Endodermal cell (in vitro differentiated cells): ENCODE measurements around the gene CYP2F1. TPM values are rescaled to one million over a fixed set of nuclear protein-coding genes. Genes with fewer than 3 reads are reported as not detected.

Source experiments
- DNase-seq: peaks from one replicate; pipeline ENCODE4 v3.0.0-alpha.2; 2017
- H3K27ac ChIP-seq: 2 replicates; pipeline ENCODE4 v1.5.1; 2013; ENCODE audit warnings: mild to moderate bottlenecking, low read depth, low read length, moderate library complexity
- H3K27me3 ChIP-seq: 2 replicates; pipeline ENCODE4 v1.6.1; 2013; ENCODE audit warnings: mild to moderate bottlenecking, low read length, moderate library complexity; ENCODE audit not compliant: insufficient read depth, control insufficient read depth, poor library complexity, severe bottlenecking
- H3K36me3 ChIP-seq: 2 replicates; pipeline ENCODE4 v1.7.0; 2013; ENCODE audit warnings: mild to moderate bottlenecking, low read length, moderate library complexity; ENCODE audit not compliant: control insufficient read depth, insufficient read depth
- H3K4me1 ChIP-seq: one replicate; pipeline ENCODE4 v1.7.0; 2013; ENCODE audit warnings: low read length; ENCODE audit not compliant: control insufficient read depth, insufficient read depth
- H3K4me3 ChIP-seq: 2 replicates; pipeline ENCODE4 v1.5.1; 2013; ENCODE audit warnings: mild to moderate bottlenecking, low read length, moderate library complexity
- H3K9ac ChIP-seq: 2 replicates; pipeline ENCODE4 v1.6.1; 2013; ENCODE audit warnings: mild to moderate bottlenecking, low read length, moderate library complexity; ENCODE audit not compliant: poor library complexity, severe bottlenecking; ENCODE audit errors: extremely low read depth
- H3K9me3 ChIP-seq: 2 replicates; pipeline ENCODE4 v1.6.1; 2013; ENCODE audit warnings: mild to moderate bottlenecking, low read length, moderate library complexity; ENCODE audit not compliant: control insufficient read depth
- H3K27ac Mint-ChIP-seq: 2 replicates; pipeline ENCODE4 v1.8.0; 2020; ENCODE audit warnings: mixed read lengths
- H3K27me3 Mint-ChIP-seq: 2 replicates; pipeline ENCODE4 v1.8.0; 2021; ENCODE audit warnings: mild to moderate bottlenecking, mixed read lengths; ENCODE audit not compliant: insufficient read depth
- H3K36me3 Mint-ChIP-seq: 2 replicates; pipeline ENCODE4 v1.8.0; 2020; ENCODE audit warnings: low read depth, mixed read lengths
- H3K4me1 Mint-ChIP-seq: 2 replicates; pipeline ENCODE4 v1.8.0; 2020; ENCODE audit warnings: mixed read lengths
- H3K4me3 Mint-ChIP-seq: 2 replicates; pipeline ENCODE4 v1.8.0; 2020; ENCODE audit warnings: mild to moderate bottlenecking, moderate library complexity, mixed read lengths
- H3K9me3 Mint-ChIP-seq: 2 replicates; pipeline ENCODE4 v1.8.0; 2020; ENCODE audit warnings: mild to moderate bottlenecking, mixed read lengths
- WGBS, 2 experiments: methylation state at CpG; one replicate each; pipeline versions ENCODE4 v1.1.5 to v1.1.7; 2013; ENCODE audit warnings: missing lambda C conversion rate in 2 of 2, mixed read lengths in 1 of 2; ENCODE audit not compliant: insufficient coverage in 1 of 2, insufficient read length in 1 of 2; 5-methylcytosine and 5-hydroxymethylcytosine counted together
- total RNA-seq, 2 donors: library from RNA; stranded (reverse); fragmentation: NEBNext Ultra II Directional in 1 of 2; extraction: Animal tissue kit (Norgen Biotek cat#: 25700) in 1 of 2; gene quantifications; 2 replicates in 1 of 2; 3 replicates in 1 of 2; pipeline ENCODE4 v1.2.1, GENCODE V29; 2021
- TF ChIP-seq, protein P1 (sequence below): fragments of 200-600 bp; sonication (generic); conservative IDR thresholded peaks from 2 replicates; pipeline ENCODE4 v1.5.0; 2021; ENCODE audit warnings: antibody characterized with exemption, mild to moderate bottlenecking

CYP2F1 gene
- total RNA-seq, 2 donors from 2014 or later: not detected

GRCh38 chr19:41089959-41090358 is 24.3 kb upstream of the CYP2F1 start:
- Mint-ChIP-seq H3K27ac (no peak overlapping the region), H3K4me1 (peaks cover 15% of the 10 kb centered on the region), H3K4me3 (peak overlapping the region; percentile 48), H3K9me3 (no peaks in the 10 kb centered on the region), H3K36me3 (no peaks in the 10 kb centered on the region), H3K27me3 (peaks cover 100% of the 10 kb centered on the region)
- Histone ChIP-seq H3K4me3 (no peak overlapping the region), H3K9ac (no peak overlapping the region), H3K9me3 (no peaks in the 10 kb centered on the region), H3K27ac (no peak overlapping the region), H3K4me1 (no peaks in the 10 kb centered on the region), H3K36me3 (no peaks in the 10 kb centered on the region), H3K27me3 (peaks cover 99% of the 10 kb centered on the region)
- DNase-seq: peak; percentile 70
- TF ChIP-seq, protein P1, sequence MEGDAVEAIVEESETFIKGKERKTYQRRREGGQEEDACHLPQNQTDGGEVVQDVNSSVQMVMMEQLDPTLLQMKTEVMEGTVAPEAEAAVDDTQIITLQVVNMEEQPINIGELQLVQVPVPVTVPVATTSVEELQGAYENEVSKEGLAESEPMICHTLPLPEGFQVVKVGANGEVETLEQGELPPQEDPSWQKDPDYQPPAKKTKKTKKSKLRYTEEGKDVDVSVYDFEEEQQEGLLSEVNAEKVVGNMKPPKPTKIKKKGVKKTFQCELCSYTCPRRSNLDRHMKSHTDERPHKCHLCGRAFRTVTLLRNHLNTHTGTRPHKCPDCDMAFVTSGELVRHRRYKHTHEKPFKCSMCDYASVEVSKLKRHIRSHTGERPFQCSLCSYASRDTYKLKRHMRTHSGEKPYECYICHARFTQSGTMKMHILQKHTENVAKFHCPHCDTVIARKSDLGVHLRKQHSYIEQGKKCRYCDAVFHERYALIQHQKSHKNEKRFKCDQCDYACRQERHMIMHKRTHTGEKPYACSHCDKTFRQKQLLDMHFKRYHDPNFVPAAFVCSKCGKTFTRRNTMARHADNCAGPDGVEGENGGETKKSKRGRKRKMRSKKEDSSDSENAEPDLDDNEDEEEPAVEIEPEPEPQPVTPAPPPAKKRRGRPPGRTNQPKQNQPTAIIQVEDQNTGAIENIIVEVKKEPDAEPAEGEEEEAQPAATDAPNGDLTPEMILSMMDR: peak; percentile 28
- WGBS, 2 experiments: 0 to 5% methylated on average over 3 to 32 of the region's 32 CpGs

GRCh38 chr19:41095703-41096102 is 18.5 kb upstream of the CYP2F1 start:
- Mint-ChIP-seq H3K27ac (no peak overlapping the region), H3K36me3 (no peaks in the 10 kb centered on the region), H3K9me3 (peaks cover 36% of the 10 kb centered on the region), H3K27me3 (peaks cover 71% of the 10 kb centered on the region), H3K4me3 (no peak overlapping the region), H3K4me1 (peaks cover 3% of the 10 kb centered on the region)
- H3K9me3 ChIP-seq: peaks cover 19% of the 10 kb centered on the region
- 71 to 83% methylated on average over 7 to 15 of the region's 15 CpGs for WGBS, 2 experiments
- no peak for DNase-seq
- H3K27me3 ChIP-seq: peaks cover 42% of the 10 kb centered on the region
- no peak overlapping the region for H3K4me3 ChIP-seq
- H3K36me3 ChIP-seq: no peaks in the 10 kb centered on the region
- TF ChIP-seq, protein P1: no peak
- H3K4me1 ChIP-seq: peaks cover 3% of the 10 kb centered on the region
- no peak overlapping the region for H3K9ac ChIP-seq
- no peak overlapping the region for H3K27ac ChIP-seq

DNA sequence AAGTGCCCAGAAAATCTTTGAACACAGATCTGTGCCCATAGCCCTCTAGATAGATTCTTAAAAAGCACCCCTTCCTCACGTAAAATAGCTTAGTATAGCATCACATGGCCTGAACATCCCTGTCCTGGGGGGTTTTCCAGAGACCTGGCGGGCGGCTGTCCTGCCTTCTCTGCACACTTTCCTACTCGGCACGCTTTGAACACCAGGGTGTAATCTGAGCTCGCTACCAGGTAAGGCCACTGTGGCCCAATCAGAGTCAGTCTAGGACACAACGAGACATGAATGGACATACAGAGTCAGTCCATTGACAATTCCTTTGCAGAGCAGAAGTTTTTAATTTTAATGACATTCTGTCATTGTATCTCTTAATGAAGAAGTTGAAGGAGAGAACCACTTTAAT is 17.9 kb upstream of the CYP2F1 start:
- WGBS, 2 experiments: 91 to 98% methylated on average over 7 of the region's 7 CpGs
- TF ChIP-seq, protein P1: no peak
- no peak overlapping the region for H3K27ac ChIP-seq
- Mint-ChIP-seq H3K4me1 (peaks cover 3% of the 10 kb centered on the region), H3K36me3 (no peaks in the 10 kb centered on the region), H3K27ac (no peak overlapping the region), H3K27me3 (peaks cover 70% of the 10 kb centered on the region), H3K9me3 (peaks cover 43% of the 10 kb centered on the region), H3K4me3 (no peak overlapping the region)
- no peak for DNase-seq
- H3K9ac ChIP-seq: no peak overlapping the region
- no peaks in the 10 kb centered on the region for H3K36me3 ChIP-seq
- no peak overlapping the region for H3K4me3 ChIP-seq
- peaks cover 3% of the 10 kb centered on the region for H3K4me1 ChIP-seq
- H3K27me3 ChIP-seq: peaks cover 35% of the 10 kb centered on the region
- peaks cover 19% of the 10 kb centered on the region for H3K9me3 ChIP-seq
